Osteocyte (in vitro differentiated cells): ENCODE data around the gene TNK1. TPM values are rescaled to one million over a fixed set of nuclear protein-coding genes. Genes with fewer than 3 reads are reported as not detected.

Experiments used
- DNase-seq: peaks from one replicate; pipeline ENCODE4 v3.0.0; 2021; ENCODE audit warnings: mixed read lengths; ENCODE audit not compliant: unreplicated experiment; ENCODE audit errors: extremely low spot score
- H3K27ac Mint-ChIP-seq: one replicate; pipeline ENCODE4 v1.8.0; 2021; ENCODE audit warnings: mild to moderate bottlenecking, mixed read lengths; ENCODE audit not compliant: unreplicated experiment
- H3K27me3 Mint-ChIP-seq: one replicate; pipeline ENCODE4 v1.8.0; 2021; ENCODE audit warnings: mixed read lengths; ENCODE audit not compliant: unreplicated experiment
- H3K36me3 Mint-ChIP-seq: one replicate; pipeline ENCODE4 v1.8.0; 2021; ENCODE audit warnings: mixed read lengths; ENCODE audit not compliant: unreplicated experiment
- H3K4me1 Mint-ChIP-seq: one replicate; pipeline ENCODE4 v1.8.0; 2021; ENCODE audit warnings: mixed read lengths; ENCODE audit not compliant: unreplicated experiment
- H3K4me3 Mint-ChIP-seq: one replicate; pipeline ENCODE4 v1.8.0; 2021; ENCODE audit warnings: mild to moderate bottlenecking, moderate library complexity, mixed read lengths; ENCODE audit not compliant: unreplicated experiment
- H3K9me3 Mint-ChIP-seq: one replicate; pipeline ENCODE4 v1.8.0; 2021; ENCODE audit warnings: mixed read lengths; ENCODE audit not compliant: unreplicated experiment
- CTCF ChIP-seq: fragments of 200-600 bp; sonication (generic); IDR thresholded peaks from 2 replicates; pipeline ENCODE4 v1.5.0; 2021; ENCODE audit warnings: antibody characterized with exemption, mild to moderate bottlenecking, moderate library complexity
- total RNA-seq: library from RNA; stranded (reverse); gene quantifications from 2 replicates; pipeline ENCODE4 v1.2.1, GENCODE V29; 2021

TNK1 gene
- total RNA-seq, 1 donor from 2014 or later = not detected

GRCh38 chr17:7405350-7406234 lies 24.7 kb downstream of the TNK1 start:
- Mint-ChIP-seq H3K36me3 (peaks cover 16% of the 10 kb centered on the region), H3K27ac (peak overlapping the region; percentile 80), H3K27me3 (no peaks in the 10 kb centered on the region), H3K4me1 (peaks cover 25% of the 10 kb centered on the region), H3K4me3 (peak overlapping the region; percentile 84), H3K9me3 (no peaks in the 10 kb centered on the region)
- DNase-seq = no peak
- no peak for TF ChIP-seq CTCF

GRCh38 chr17:7406235-7406825 lies 25.4 kb downstream of the TNK1 start:
- DNase-seq = no peak
- Mint-ChIP-seq H3K36me3 (peaks cover 17% of the 10 kb centered on the region), H3K4me1 (peaks cover 25% of the 10 kb centered on the region), H3K4me3 (peak overlapping the region; percentile 78), H3K27me3 (no peaks in the 10 kb centered on the region), H3K9me3 (no peaks in the 10 kb centered on the region), H3K27ac (peak overlapping the region; percentile 76)
- TF ChIP-seq CTCF = no peak

- Mint-ChIP-seq H3K27me3 (no peaks in the 10 kb centered on the region), H3K27ac (no peak overlapping the region), H3K36me3 (peaks cover 18% of the 10 kb centered on the region), H3K4me3 (no peak overlapping the region), H3K9me3 (no peaks in the 10 kb centered on the region), H3K4me1 (peaks cover 22% of the 10 kb centered on the region)
- no peak for DNase-seq
- no peak for TF ChIP-seq CTCF
Observed at GRCh38 chr17:7407082-7407481, 26.2 kb downstream of the TNK1 start.

- Mint-ChIP-seq H3K27ac (no peak within 1 kb of the TSS), H3K27me3 (no peaks in the 10 kb centered on the region), H3K4me1 (peaks cover 22% of the 10 kb centered on the region), H3K9me3 (no peaks in the 10 kb centered on the region), H3K36me3 (peaks cover 20% of the 10 kb centered on the region), H3K4me3 (no peak within 1 kb of the TSS)
- TF ChIP-seq CTCF = no peak
- DNase-seq = no peak
Observed at GRCh38 chr17:7407485-7408251, 26.8 kb downstream of the TNK1 start, which contains the start of gene NLGN2. Gene NLGN2 (plus strand): TSS chr17:7407845. CDS start chr17:7408256, 411 bp downstream.
